Posterior cingulate gyrus (tissue), 11 donors: Measurements from ENCODE around the gene METTL1.
"Not testable (repeated sequence)": the region's sequence is repeated elsewhere in the genome, so short reads cannot be mapped to it uniquely, and the experiment has no call there.

ENCODE experiments used
- DNase-seq, 10 donors: peaks; one replicate each; pipeline versions ENCODE4 v3.0.0 to v3.0.0-alpha.2; 2020 to 2021; ENCODE audit warnings: mixed read lengths in 3 of 10
- intact Hi-C: fragments of 100-400 bp; cut with DNase I; formaldehyde crosslinking; loops from one replicate; pipeline ENCODE4 v1.15.1; 2023

METTL1 gene

GRCh38 chr12:57802607-57803006, 30.7 kb upstream of the METTL1 start:
- intact Hi-C loops, result no loop called here
- no peak for DNase-seq

GRCh38 chr12:57800965-57801364, 29.1 kb upstream of the METTL1 start:
- no peak for DNase-seq
- intact Hi-C loops, result no loop called here

DNA sequence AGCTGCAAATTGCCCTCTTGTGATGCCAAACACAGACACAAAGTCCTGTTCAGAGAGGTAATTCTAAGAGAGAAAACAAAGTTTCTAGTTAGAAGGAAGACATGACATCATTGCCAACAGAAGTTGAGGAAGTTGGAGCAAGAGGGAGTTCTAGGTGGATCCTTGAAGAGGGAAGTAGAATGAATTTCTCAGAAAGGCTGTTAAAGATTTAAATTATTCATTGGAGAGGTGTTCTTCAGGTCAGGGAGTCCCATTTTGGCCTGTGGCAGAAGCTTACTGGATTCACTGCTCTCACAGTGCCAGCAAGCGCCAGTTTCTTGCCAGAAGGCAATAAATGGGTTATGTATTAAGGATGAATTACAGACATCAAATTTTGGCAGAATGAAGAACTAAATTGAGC, 26.0 kb upstream of the METTL1 start:
- intact Hi-C loops, result no loop called here
- DNase-seq, result peak in 1 of 10 donors; percentile 17

DNA sequence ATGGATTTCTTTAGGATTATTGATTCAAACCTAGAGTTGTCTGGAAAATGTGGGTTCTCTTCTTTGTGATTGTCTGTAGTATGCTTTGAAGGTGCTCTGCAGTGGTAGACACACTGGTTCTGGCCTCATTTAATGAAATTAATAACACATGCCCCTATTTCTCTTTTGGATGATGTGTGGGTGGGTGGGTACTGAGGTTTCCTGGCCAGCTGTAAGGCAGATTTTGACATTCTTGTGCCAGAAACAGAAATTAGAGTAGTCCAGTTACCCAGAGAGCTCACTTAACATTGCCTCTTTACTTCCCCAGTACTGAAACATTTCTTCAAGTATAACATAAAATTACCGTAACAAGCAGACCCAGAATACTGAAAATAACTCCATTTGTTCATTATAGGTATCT, 25.1 kb upstream of the METTL1 start:
- intact Hi-C loops, result no loop called here
- no peak for DNase-seq

- intact Hi-C loops, result no loop called here
- no peak for DNase-seq
These were observed 23.4 kb upstream of the METTL1 start for GRCh38 chr12:57795354-57795753.

- intact Hi-C loops, result no loop called here
These were observed 22.0 kb upstream of the METTL1 start for GRCh38 chr12:57793920-57794319.

DNA sequence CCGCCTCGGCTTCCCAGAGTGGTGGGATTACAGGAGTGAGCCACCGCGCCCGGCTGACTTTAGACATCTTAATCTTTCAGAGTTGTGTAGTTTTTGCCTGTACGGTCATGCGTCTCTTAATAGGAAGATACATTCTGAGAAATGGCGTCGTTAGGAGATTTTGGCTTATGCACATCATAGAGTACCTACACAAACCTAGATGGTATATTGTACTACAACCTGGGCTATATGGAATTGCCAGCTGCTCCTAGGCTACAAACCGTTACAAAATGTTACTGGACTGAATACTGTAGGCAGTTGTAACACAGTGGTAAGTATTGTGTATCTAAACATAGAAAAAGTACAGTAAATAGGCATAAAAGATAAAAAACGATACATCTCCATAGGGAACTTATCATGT, 12.0 kb upstream of the METTL1 start:
- intact Hi-C loops, result loop anchor here (5.0 kb wide), 1 partner anchor 118 kb away; no protein-coding TSS in a partner anchor
- no peak for DNase-seq

More at GRCh38 chr12:57793920-57794319, 22.0 kb upstream of the METTL1 start:
- no peak for DNase-seq

GRCh38 chr12:57783466-57783801, 11.5 kb upstream of the METTL1 start:
- DNase-seq, result peak in 1 of 10 donors; percentile 10
- intact Hi-C loops, result loop anchor here (5.0 kb wide), 1 partner anchor 119 kb away; no protein-coding TSS in a partner anchor

- intact Hi-C loops, result loop anchor here (1.0 to 5.0 kb wide), 2 partner anchors 11 to 119 kb away; partner anchors contain the start of genes EEF1AKMT3 and METTL1
- peak; percentile 95 to 99 (median 98) for DNase-seq
These were observed 10.9 kb upstream of the METTL1 start, which contains the start of gene TSFM for GRCh38 chr12:57782608-57783465. Gene TSFM (plus strand): TSS chr12:57782787. CDS start chr12:57782802, 15 bp downstream.

DNA sequence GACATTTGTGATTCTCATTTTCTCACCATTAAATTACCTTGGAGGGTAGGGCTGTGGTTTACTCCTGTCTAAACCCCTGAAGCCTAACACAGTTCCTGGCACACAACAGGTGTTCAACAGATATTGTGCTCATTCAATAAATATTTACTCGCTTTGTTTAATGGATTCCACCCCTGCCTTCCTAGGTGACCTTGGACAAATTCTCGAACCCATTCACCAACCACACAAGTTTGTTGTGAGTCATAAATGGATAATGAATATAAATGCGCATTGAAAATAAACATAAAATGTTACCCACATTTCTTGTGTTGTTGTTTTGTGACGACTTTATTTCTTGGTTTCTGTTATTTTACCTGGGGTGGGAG, 10.3 kb upstream of the METTL1 start:
- intact Hi-C loops, result loop anchor here (1.0 to 5.0 kb wide), 2 partner anchors 10 to 120 kb away; partner anchors contain the start of genes EEF1AKMT3 and METTL1
- no peak for DNase-seq

- intact Hi-C loops, result loop anchor here (1.0 to 5.0 kb wide), 2 partner anchors 10 to 120 kb away; partner anchors contain the start of genes EEF1AKMT3 and METTL1
These were observed 9.9 kb upstream of the METTL1 start for GRCh38 chr12:57781801-57782200.

GRCh38 chr12:57781244-57781643, 9.3 kb upstream of the METTL1 start:
- intact Hi-C loops, result loop anchor here (5.0 kb wide), 1 partner anchor 121 kb away; no protein-coding TSS in a partner anchor
- DNase-seq, result peak in 1 of 10 donors; percentile 21

More at GRCh38 chr12:57781801-57782200, 9.9 kb upstream of the METTL1 start:
- DNase-seq, result no peak

GRCh38 chr12:57780284-57780897, 8.5 kb upstream of the METTL1 start:
- intact Hi-C loops, result loop anchor here (5.0 kb wide), 1 partner anchor 122 kb away; no protein-coding TSS in a partner anchor

GRCh38 chr12:57779736-57780135, 7.8 kb upstream of the METTL1 start:
- no peak for DNase-seq
- intact Hi-C loops, result loop anchor here (5.0 kb wide), 1 partner anchor 123 kb away; no protein-coding TSS in a partner anchor

More at GRCh38 chr12:57780284-57780897, 8.5 kb upstream of the METTL1 start:
- peak in 1 of 10 donors; percentile 55 for DNase-seq

DNA sequence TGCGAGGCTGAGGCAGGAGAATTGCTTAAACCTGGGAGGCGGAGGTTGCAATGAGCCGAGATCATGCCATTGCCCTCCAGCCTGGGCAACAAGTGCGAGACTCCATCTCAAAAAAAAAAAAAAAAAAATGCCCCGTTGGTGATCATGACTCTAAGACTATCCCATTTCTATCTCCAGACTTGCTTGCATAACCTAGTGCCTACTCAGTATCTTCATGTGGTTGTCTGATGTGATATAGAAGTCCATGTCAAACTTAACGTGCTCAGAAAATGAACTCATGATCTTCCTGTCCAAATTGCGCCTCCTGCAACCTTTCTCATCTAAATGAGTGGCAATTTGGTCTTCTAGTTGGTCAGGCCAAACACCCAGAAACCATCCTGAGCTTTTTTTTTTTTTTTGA, 6.0 kb upstream of the METTL1 start:
- intact Hi-C loops, result no loop called here
- DNase-seq, result no peak

DNA sequence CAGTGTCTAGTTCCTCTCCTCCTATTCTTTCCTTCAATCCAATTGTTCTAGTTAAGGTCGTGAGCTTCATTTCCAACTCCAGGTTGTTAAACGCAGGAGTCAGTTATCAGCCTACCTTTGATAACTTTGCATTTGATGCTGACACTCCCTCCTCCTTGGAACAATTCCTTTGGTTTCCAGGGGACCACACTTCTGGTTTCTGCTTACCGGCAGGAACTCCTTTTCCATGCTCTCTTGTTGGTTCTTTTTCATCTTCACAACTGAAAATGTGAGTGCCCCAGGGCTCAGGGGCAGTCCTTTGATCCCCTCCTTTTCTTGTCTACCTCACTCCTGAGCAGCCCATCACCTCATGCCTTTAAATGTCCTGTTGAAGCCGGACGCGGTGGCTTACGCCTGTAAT, 5.5 kb upstream of the METTL1 start:
- intact Hi-C loops, result no loop called here
- no peak for DNase-seq

GRCh38 chr12:57776247-57776587, 4.3 kb upstream of the METTL1 start:
- DNase-seq, result no peak
- intact Hi-C loops, result no loop called here

DNA sequence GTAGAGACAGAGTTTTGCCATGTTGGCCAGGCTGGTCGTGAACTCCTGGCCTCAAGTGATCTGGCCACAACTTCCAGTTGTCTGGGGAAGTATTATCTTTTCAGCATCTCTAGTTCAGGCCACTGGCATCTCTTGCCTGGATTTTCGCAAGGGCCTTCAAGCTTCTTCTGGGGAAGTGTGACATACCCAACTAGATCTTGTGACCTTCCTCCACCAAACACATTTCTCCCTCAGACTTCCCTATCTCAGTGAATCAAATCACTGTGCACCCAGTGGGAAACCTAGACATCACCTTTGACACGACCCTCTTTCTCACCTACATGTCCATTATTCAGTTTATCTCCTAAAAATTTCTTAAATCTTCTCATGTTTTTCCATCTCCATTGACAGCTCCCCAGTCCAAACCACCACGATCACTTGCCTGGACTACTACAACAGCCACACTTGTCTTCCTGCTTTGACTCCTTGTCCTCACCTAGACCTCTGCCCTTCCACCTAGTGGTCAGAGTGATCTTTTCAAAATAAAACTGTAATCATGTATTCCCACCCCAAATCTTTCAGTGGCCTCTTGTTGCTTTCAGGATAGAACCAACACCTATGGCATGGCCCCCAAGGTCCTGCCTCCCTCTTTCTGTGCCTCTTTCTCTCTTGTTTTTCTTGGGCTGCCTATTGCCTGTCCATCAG, 3.8 kb upstream of the METTL1 start:
- DNase-seq, result no peak
- intact Hi-C loops, result no loop called here

DNA sequence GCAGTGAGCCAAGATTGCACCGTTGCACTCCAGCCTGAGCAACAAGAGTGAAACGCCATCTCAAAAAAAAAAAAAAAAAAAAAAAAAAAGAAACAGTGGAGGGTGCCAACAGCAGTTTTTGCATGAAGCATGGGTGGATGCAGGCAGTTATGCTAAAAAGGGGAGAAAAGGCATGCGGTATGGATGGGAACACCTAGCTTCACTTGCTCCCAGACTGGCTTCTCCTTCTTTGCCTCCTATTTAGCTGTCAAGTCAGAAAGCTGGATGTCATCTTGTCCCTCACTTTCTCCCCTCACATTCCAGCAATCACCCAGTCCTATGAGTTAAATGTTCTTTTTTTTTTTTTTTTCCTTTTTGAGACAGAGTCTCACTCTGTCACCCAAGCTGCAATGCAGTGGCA, 3.1 kb upstream of the METTL1 start:
- intact Hi-C loops, result no loop called here
- no peak for DNase-seq

GRCh38 chr12:57774634-57775033, 2.7 kb upstream of the METTL1 start:
- intact Hi-C loops, result not testable (repeated sequence)
- DNase-seq, result peak in 1 of 10 donors; percentile 72
